CD4-positive, alpha-beta T cell treated with Interleukin-4 for 4 hours (primary cell): ENCODE measurements around the gene MKX.
"Not testable (repeated sequence)": the region's sequence is repeated elsewhere in the genome, so short reads cannot be mapped to it uniquely, and the experiment has no call there.

Source experiments
- DNase-seq: peaks from one replicate; pipeline ENCODE4 v3.0.0-alpha.2; 2020

MKX gene

GRCh38 chr10:27687743-27688142, 57.9 kb downstream of the MKX start:
- DNase-seq: no peak

GRCh38 chr10:27687326-27687725, 58.3 kb downstream of the MKX start:
- no peak for DNase-seq

GRCh38 chr10:27685681-27686080, 59.9 kb downstream of the MKX start:
- DNase-seq: no peak

DNA sequence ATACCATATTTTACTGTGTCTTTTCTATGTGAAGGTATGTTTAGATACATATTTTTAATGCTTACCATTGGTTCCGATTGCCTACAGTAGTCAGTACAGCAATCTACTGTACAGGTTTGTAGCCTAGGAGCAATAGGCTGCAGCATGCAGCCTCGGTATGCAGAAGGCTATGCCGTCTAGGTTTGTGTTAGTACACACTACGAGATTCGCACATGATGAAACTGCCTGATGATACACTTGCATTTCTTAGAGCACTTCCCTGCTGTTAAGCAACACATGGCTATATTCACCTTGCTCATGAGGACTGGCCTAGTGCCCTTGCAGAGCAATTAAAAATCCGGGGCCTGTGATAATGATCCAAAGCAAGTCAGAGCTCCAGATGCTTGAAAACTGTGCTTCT, 62.4 kb downstream of the MKX start:
- no peak for DNase-seq

- not testable (repeated sequence) for DNase-seq
These were observed 63.8 kb downstream of the MKX start for GRCh38 chr10:27681795-27682194.

DNA sequence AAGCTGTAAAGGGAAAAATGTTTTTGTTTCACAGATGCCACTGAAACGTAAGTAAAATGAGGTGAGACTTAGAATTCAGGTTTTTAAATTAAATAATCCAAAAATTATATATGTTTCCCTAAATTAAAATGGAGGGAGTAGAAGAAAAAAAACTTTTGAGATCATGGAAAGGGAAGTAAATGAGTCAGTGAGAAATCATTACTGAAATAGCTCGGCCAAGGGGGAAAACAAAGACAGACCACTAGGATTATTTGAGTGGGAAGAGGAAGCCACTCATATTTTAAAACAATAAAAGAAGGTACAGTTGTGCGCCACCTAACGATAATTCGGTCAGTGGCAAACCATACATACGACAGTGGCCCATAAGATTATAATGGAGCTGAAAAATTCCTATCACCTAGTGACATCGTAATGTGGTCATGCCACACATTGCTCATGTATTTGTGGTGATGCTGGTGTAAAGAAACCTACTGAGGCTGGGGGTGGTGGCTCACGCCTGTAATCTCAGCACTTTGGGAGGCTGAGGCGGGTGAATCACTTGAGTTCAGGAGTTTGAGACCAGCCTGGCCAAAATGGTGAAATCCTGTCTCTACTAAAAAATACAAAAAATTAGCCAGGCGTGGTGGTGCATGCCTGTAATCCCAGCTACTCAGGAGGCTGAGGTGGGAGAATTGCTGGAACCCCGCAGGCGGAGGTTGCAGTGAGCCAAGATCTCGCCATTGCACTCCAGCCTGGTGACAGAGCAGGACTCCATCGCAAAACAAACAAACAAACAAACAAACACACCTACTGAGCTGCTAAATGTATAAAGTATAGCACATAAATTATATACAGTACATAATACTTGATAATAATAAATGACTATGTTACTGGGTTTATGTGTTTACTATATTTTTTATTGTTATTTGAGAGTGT, 64.7 kb downstream of the MKX start:
- DNase-seq: no peak

GRCh38 chr10:27680006-27680557, 65.5 kb downstream of the MKX start:
- DNase-seq: no peak

DNA sequence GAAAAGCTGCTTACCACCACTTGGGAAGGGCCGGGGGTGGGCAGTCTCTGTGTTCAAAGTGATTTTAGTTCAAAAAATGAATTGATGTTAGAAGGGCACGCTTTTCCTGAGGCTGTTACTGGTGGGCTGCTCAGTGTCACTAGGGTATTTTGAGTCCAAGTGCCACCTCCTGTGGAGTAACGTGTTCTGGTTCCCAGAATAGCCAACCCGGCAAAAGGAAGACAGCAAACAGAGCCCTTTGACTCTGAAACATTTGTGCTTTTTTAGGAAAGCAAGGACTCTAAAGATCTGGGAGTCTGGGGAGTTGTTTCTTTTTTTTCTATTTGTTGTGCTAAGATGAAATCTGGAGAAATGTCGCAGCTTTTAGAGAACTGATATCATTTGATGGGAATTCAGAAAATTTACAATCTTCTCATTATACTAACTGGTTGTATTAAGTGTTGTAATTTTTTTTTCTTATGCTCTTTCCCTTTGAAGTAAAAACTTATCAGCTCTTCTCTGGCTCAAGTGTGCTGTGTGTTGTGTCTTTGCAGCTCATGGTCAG, 66.2 kb downstream of the MKX start:
- DNase-seq: no peak

DNA sequence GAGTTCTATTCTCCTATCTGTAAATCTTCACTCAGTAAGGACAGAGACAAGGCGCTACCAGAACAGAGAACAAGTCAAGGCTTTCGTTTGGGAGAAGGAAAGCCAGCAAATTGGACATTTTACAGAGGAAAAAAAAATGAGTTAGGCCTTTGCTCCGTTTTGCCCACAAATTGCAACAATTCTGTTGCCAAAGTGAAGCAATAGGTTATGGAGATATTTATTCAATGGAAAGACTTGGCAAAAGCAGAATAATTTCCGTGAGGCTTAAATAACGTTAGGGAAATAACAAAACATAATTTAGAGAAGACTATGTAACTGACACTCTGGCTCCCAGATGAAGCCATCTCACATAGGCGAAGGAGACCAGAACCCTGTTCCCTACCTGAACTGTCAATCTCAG, 67.5 kb downstream of the MKX start:
- no peak for DNase-seq

- no peak for DNase-seq
These were observed 72.6 kb downstream of the MKX start for GRCh38 chr10:27673065-27673464.

GRCh38 chr10:27671821-27672220, 73.8 kb downstream of the MKX start:
- DNase-seq: no peak

DNA sequence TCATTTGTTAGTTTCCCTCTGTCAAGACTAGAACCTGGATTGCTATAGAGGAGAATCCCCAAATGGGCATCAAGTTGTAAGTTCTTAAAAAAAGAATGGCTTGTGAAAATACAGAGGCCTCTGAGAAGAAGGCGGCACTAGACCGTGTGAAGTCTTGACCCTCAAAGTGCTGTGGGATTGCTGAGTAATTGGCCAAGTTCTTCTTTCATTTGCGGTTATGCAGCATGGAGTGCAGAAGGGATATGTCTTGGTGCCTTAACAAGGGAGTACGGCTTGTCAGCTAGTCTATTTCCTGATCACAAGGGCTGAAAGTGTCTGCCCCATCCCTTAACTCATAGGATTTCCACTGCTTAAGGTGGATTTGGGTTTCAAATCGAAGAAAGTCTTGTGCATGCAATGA, 81.2 kb downstream of the MKX start:
- no peak for DNase-seq

DNA sequence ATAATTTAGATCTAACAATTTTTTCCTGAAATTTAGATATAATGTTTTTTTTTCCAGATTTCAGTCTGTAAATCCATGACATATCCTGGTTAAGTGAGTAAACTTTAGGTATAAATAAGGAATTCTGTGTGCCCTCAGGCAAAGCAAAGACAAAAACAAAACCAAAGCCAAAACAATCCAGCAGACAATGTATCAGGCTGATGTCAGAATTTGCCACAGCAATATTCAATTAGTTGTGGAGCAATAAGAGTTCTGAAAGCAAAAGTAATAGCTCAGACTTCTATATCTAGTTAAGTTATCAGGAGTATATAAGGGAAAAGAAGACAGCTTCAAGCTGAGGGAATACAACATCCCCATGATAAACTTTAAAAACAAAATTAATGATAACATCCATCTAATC, 82.0 kb downstream of the MKX start:
- no peak for DNase-seq

DNA sequence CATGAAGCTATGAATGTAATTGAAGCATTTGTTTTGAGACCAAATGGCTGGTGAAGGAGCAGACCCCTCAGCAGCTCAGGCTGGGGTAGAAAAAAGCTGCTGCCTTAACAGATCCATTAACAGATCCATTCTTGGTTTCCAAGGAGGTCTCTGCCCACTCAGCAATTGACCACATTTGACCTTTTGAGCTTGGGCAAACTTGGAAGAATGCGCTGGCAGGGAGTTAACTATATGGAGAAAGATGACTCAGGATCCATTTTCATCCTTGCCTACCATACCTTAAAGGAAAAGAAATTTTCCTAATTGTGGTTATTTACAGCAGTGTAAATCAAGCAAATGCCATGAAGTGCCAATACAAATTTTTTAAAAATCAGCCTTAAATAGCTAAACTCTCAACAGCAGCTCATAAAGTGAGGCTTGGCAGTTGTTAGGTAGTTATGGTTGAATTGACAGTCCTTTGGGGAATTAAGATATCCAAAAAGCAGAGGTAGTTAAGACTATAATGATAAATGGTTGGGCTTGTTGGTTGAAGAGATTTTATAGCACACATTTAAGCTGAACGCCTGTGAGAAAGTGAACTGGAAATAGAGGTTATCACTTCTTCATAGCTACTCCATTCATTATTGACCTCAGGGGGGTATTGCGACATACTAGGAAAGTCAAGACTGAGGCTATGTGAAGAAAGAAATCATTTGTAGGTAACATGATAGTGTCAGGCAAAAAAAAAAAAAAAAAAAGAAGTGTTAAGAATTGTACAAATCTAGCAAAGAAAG, 83.9 kb downstream of the MKX start:
- no peak for DNase-seq

DNA sequence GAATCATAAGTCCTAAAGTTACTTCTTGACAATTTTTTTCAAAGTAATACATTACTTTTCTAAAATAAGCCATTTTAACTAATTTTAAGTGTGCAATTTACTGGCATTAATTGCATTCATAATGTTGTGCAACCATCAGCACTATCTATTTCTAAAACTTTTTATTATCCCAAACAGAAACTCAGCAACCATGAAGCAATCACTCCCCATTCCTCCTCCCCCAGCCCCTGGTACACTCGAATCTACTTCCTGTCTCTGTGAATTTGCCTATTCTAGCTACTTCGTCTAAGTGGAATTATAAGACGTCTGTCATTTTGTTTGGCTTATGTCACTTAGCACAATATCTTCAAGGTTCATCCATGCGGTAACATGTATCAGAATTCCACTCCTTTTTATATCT, 84.9 kb downstream of the MKX start:
- DNase-seq: no peak

GRCh38 chr10:27660268-27660667, 85.4 kb downstream of the MKX start:
- no peak for DNase-seq

DNA sequence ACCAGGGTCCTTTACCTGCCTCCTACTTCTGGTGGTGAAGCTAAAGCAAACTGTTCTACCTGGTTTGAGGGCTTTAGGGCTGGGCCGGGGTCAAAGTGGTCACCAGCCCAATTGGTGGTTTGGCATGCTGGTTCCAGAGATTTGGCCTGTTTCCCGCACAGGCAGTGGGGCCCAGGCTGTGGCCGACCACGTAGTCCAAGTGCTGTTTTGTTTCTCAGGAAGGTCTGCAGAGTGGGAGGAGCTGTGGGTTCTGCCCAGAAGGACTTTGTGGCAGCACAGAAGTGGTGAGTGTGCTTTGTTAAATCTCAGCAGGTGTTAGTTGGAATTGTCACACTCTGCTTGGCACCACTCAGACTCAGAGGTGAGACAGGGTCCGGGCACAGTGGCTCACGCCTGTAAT, 85.8 kb downstream of the MKX start:
- no peak for DNase-seq

DNA sequence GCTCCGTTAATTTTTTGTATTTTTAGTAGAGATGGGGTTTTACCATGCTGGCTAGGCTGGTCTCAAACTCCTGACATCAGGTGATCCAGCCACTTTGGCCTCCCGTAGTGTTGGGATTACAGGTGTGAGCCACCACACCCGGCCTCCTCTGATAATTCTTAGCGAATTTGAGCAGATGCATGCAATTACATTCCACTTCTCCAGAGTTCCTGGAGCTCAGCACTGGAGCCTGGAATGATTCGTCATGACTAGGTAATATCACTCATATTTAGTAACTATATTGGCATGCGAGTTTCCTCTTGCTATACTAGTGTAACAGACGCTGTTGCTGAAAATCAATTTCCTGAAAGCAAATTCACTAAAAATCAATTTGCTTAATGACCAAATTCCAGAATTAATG, 86.8 kb downstream of the MKX start:
- no peak for DNase-seq

- DNase-seq: no peak
These were observed 90.3 kb downstream of the MKX start for GRCh38 chr10:27655296-27655695.

GRCh38 chr10:27654284-27654683, 91.3 kb downstream of the MKX start:
- no peak for DNase-seq

GRCh38 chr10:27646604-27647175, 98.9 kb downstream of the MKX start:
- no peak for DNase-seq

DNA sequence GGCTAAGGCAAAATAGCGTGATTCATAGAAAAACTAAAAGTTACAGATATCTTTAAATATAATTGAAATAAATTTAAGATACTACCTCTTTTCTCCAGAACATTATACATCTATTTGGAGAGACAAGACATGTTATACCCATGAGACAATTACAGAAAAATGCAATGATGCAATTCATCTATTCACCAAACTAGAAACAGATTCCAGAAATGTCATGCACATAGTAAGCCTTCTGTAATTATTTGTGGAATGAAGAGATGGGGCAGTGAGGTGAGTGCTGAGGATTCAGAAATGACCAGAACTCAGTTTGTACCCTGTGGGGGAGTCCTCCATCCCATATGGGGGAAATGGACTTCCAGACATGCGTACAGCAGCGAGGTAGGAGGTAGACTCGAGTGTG, 99.4 kb downstream of the MKX start:
- DNase-seq: no peak

DNA sequence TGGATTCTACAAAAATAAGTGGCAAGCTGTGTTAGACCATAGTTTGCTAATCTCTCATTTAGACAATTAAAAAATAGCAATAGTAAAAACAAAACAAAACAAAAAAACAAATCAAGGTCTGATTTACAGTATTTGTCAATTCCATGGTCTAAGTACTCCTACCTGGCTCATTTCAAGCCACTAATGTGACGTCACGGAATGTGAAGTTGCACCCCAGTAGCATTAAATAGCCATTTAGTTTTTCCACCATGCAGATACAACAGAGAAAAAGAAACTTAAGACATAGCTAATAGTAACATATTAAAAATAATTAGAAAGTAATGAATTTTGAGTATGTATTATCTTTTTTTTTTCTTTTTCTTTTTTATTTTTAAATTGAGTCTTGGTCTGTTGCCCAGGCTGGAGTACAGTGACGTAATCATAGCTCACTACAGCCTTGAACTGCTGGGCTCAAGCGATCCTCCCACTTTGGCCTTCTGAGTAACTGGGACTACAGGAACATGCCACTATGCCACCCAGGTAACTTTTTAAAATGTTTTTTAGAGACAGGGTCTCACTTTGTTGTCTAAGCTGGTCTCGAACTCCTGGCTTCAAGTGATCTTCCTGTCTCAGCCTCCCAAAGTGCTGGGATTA, 101.2 kb downstream of the MKX start:
- no peak for DNase-seq
